ENCODE results near the gene CNOT1.
"Not testable (repeated sequence)": the region's sequence is repeated elsewhere in the genome, so short reads cannot be mapped to it uniquely, and the experiment has no call there.

CNOT1 gene

DNA sequence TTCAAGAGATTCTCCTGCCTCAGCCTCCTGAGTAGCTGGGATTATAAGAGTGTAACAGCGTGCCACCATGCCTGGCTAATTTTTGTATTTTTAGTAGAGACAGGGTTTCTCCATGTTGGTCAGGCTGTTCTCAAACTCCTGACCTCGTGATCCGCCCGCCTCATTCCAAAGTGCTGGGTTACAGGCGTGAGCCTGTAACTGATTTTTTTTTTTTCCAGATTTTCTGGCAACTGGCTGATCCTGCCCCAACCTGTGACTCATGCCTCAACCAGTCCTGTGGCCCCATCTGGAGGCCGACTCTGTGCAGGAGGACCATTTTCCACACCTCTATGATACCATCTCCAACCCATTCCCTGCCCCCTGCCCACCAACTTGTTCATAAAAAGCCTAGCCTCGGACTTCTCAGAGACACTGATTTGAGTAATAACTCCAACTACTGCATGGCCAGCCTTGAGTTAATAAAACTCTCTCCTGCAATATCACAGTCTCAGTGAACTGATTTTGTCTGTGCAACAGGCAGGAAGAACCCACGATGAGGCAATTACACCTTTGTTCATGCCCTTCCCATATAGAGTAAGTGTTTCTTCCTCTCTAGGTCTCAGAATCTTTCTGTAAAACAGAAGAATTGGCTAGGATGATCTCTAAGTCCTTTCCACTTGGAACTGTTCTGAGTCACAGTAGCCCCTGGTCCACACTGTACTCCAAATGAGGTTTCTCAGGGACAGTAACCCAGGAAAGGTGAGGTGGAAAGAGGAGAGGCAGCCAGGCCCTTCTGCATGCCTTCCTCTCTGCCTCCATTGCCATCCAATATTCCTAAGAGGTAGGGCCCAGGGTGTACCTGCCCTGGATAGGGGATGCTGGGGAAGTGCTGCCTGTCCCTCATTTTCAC is 8.8 kb upstream of the CNOT1 start (continued):
- TF ChIP-seq ZNF354C (tag by site-specific recombination; IDR thresholded peaks at IDR 0.05; ENCODE audit: borderline replicate concordance, low read depth) = no peak
- TF ChIP-seq GFI1B (tag by site-specific recombination; IDR thresholded peaks at IDR 0.05) = peak; percentile 54
- peak; percentile 36; the same call in 1 of the 2 replicates for TF ChIP-seq KLF1 (tag by site-specific recombination; IDR thresholded peaks at IDR 0.05)
- peak; percentile 84 for TF ChIP-seq CTCF (tag by site-specific recombination; IDR thresholded peaks at IDR 0.05)
- no peak for TF ChIP-seq ZNF223 (tag by site-specific recombination; IDR thresholded peaks at IDR 0.05)
- TF ChIP-seq SCRT2 (tag by site-specific recombination; IDR thresholded peaks at IDR 0.05) = peak; percentile 92
- peak; percentile 36; the same call in 1 of the 2 replicates for TF ChIP-seq ZNF692 (tag by site-specific recombination; IDR thresholded peaks at IDR 0.05)
- TF ChIP-seq, protein P1, sequence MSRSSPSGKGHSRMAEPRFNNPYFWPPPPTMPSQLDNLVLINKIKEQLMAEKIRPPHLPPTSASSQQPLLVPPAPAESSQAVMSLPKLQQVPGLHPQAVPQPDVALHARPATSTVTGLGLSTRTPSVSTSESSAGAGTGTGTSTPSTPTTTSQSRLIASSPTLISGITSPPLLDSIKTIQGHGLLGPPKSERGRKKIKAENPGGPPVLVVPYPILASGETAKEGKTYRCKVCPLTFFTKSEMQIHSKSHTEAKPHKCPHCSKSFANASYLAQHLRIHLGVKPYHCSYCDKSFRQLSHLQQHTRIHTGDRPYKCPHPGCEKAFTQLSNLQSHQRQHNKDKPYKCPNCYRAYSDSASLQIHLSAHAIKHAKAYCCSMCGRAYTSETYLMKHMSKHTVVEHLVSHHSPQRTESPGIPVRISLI (tag by site-specific recombination; IDR thresholded peaks at IDR 0.05) = peak; percentile 53; the same call in 1 of the 2 replicates
- TF ChIP-seq TCF7L2 (IDR thresholded peaks at IDR 0.05; ENCODE audit: borderline replicate concordance, low read depth, low read length) = no peak

DNA sequence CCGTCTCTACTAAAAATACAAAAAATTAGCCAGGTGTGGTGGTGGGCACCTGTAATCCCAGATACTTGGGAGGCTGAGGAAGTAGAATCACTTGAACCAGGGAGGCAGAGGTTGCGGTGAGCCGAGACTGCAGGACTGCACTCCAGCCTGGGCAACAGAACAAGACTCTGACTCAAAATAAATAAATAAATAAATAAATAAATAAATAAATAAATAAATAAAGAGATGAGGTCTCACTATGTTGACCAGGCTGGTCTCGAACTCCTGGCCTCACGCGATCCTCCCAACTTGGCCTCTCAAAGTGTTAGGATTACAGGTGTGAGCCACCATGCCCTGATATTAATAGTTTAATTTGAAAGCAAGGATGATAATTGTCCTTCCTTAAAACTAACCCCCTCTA is 7.4 kb upstream of the CNOT1 start:
- CTCF ChIA-PET = interaction anchor here (0.7 to 1.2 kb wide), 4 partner anchors 18 to 338 kb away, joined by 3 to 7 read pairs (median 3); no protein-coding TSS in a partner anchor
- H3K9me3 ChIP-seq (ENCODE audit: control insufficient read depth, insufficient read depth, low read depth, low read length); POLR2A ChIA-PET; H3K4me3 ChIP-seq (ENCODE audit: low read depth, low read length); H3K4me1 ChIP-seq (ENCODE audit: control insufficient read depth, insufficient read depth, low read length); H3K27ac ChIP-seq (ENCODE audit: extremely low read depth, low read depth, low read length); H3K36me3 ChIP-seq (ENCODE audit: control insufficient read depth in 2 of 2, insufficient read depth in 1 of 2, low read length in 2 of 2): not testable (repeated sequence)
- TF ChIP-seq ZNF138 (tag by site-specific recombination; IDR thresholded peaks at IDR 0.05; ENCODE audit: borderline replicate concordance) (0 out of 2 replicates have a peak, but pooled peaks have one; percentile 70), ZNF394 (tag by site-specific recombination; IDR thresholded peaks at IDR 0.05; ENCODE audit: borderline replicate concordance) (peak; percentile 93), ZNF404 (tag by site-specific recombination; IDR thresholded peaks at IDR 0.05) (peak; percentile 55; the same call in 1 of the 2 replicates), ZNF629 (tag by site-specific recombination; IDR thresholded peaks at IDR 0.05) (peak; percentile 53), ZNF560 (tag by site-specific recombination; IDR thresholded peaks at IDR 0.05; ENCODE audit: borderline replicate concordance) (peak; percentile 65; the same call in 1 of the 2 replicates), ZNF354C (tag by site-specific recombination; IDR thresholded peaks at IDR 0.05; ENCODE audit: borderline replicate concordance, low read depth) (0 out of 2 replicates have a peak, but pooled peaks have one; percentile 17), RBAK (tag by site-specific recombination; IDR thresholded peaks at IDR 0.05) (peak; percentile 46; the same call in 1 of the 2 replicates), ZNF654 (tag by site-specific recombination; IDR thresholded peaks at IDR 0.05; ENCODE audit: low read depth) (peak; percentile 13; the same call in 1 of the 2 replicates), ZNF623 (tag by site-specific recombination; IDR thresholded peaks at IDR 0.05) (peak; percentile 76), ZNF791 (tag by site-specific recombination; IDR thresholded peaks at IDR 0.05) (0 out of 2 replicates have a peak, but pooled peaks have one; percentile 36), REST (tag by site-specific recombination; IDR thresholded peaks at IDR 0.05) (peak; percentile 54; the same call in 1 of the 2 replicates), ZNF510 (tag by site-specific recombination; IDR thresholded peaks at IDR 0.05; ENCODE audit: insufficient replicate concordance) (peak; percentile 69), ZNF530 (tag by site-specific recombination; IDR thresholded peaks at IDR 0.05; ENCODE audit: low read depth) (0 out of 2 replicates have a peak, but pooled peaks have one; percentile 24), ZNF140 (tag by site-specific recombination; IDR thresholded peaks at IDR 0.05) (peak; percentile 86), ZBTB8A (tag by site-specific recombination; IDR thresholded peaks at IDR 0.05) (peak; percentile 57; the same call in 1 of the 2 replicates), MZF1 (tag by site-specific recombination; IDR thresholded peaks at IDR 0.05; ENCODE audit: borderline replicate concordance) (peak; percentile 39; the same call in 1 of the 2 replicates), ZNF426 (tag by site-specific recombination; IDR thresholded peaks at IDR 0.05) (peak; percentile 87), ZNF558 (tag by site-specific recombination; IDR thresholded peaks at IDR 0.05) (peak; percentile 69), ZNF19 (tag by site-specific recombination; IDR thresholded peaks at IDR 0.05; ENCODE audit: low read depth) (peak; percentile 54; the same call in 1 of the 2 replicates)
